IPS-20b (cell line): ENCODE data around the gene CDK6.
A peak's percentile ranks its signal among the peaks of the same experiment; 100 is the strongest.
"Not testable (repeated sequence)": the region's sequence is repeated elsewhere in the genome, so short reads cannot be mapped to it uniquely, and the experiment has no call there.

Source experiments
- H3K27ac ChIP-seq: one replicate; pipeline ENCODE4 v1.5.1; 2013; ENCODE audit warnings: low read length
- H3K27me3 ChIP-seq: 2 replicates; pipeline ENCODE4 v1.6.1; 2013; ENCODE audit warnings: mild to moderate bottlenecking, low read length, inconsistent platforms; ENCODE audit not compliant: insufficient read depth
- H3K36me3 ChIP-seq: 2 replicates; pipeline ENCODE4 v1.6.1; 2013; ENCODE audit warnings: low read depth, mild to moderate bottlenecking, inconsistent platforms, low read length, moderate library complexity; ENCODE audit not compliant: insufficient read depth
- H3K4me1 ChIP-seq: 2 replicates; pipeline ENCODE4 v1.6.1; 2013; ENCODE audit warnings: mild to moderate bottlenecking, control low read depth, inconsistent platforms, low read length, moderate library complexity; ENCODE audit not compliant: insufficient read depth
- H3K4me3 ChIP-seq: 2 replicates; pipeline ENCODE4 v1.5.1; 2013; ENCODE audit warnings: mild to moderate bottlenecking, low read length, inconsistent platforms
- H3K9ac ChIP-seq: 2 replicates; pipeline ENCODE4 v1.6.1; 2013; ENCODE audit warnings: low read depth, mild to moderate bottlenecking, inconsistent platforms, low read length, moderate library complexity
- H3K9me3 ChIP-seq: 2 replicates; pipeline ENCODE4 v1.6.1; 2013; ENCODE audit warnings: mild to moderate bottlenecking, low read depth, low read length, inconsistent platforms; ENCODE audit not compliant: insufficient read depth

CDK6 gene

DNA sequence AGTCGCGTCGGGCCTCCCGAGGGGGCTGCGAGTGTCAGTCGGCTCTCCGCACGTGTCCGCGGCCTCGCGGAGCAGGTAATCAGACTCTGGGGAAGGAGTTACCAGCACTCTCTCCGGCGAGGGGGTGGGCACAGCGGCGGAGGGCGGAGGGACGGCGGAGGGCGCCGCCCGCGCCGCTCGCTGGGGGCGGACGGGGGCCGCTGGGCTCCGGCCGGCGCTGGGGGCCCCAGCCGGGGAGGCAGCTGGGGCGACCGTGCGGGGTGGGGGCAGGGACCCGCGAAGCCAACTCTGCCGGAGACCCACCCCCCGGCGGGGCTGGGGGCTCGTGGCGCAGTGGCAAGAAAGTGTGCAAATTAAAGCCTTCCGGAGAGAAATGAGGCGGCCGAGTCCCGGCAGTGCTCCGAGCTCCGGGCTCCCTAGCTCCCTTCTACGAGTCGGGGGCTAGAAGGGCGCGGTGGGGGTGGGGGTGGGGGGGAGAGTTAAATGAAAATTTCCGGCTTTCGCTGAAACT is at the start of gene CDK6:
TSS of gene CDK6 (minus strand) at position 85 of the 511 bp plus-strand sequence. CDS start 3,250 bp downstream, outside the sequence.
- H3K9ac ChIP-seq = peak within 1 kb of the TSS; percentile 43; the same call in 1 of the 2 replicates
- peaks cover 9% of the 10 kb centered on the region; the same call in 1 of the 2 replicates for H3K4me1 ChIP-seq
- no peak within 1 kb of the TSS for H3K27ac ChIP-seq
- no peaks in the 10 kb centered on the region for H3K9me3 ChIP-seq
- H3K36me3 ChIP-seq = no peaks in the 10 kb centered on the region
- peak within 1 kb of the TSS; percentile 77 for H3K4me3 ChIP-seq
- H3K27me3 ChIP-seq = peaks cover 54% of the 10 kb centered on the region

DNA sequence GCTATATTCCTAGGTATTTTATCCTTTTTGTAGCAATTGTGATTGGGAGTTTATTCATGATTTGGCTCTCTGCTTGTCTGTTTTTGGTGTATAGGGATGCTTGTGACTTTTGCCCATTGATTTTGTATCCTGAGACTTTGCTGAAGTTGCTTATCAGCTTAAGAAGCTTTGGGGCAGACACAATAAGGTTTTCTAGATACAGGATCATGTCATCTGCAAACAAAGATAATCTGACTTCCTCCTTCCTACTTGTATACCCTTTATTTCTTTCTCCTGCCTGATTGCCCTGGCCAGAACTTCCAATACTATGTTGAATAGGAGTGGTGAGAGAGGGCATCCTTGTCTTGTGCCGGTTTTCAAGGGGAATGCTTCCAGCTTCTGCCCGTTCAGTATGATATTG is 49.7 kb upstream of the CDK6 start:
- H3K9ac ChIP-seq, H3K27ac ChIP-seq, H3K27me3 ChIP-seq, H3K36me3 ChIP-seq, H3K4me3 ChIP-seq, H3K4me1 ChIP-seq, H3K9me3 ChIP-seq: not testable (repeated sequence)

DNA sequence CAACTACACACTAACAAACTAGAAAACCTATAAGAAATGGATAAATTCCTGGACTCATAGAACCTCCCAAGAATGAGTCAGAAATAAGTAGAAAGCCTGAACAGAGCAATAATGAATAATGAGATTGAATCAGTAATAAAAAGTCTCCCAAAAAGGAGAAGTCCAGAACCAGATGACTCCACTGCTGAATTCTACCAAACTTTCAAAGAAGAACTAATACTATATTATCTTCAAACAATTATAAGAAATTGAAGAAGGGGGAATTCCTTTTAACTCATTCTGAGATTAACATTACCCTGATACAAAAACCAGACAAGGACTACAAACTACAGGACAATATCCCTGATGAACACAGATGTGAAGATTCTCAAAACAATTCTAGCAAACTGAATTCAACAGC is 47.8 kb upstream of the CDK6 start:
- Histone ChIP-seq H3K27ac (no peak overlapping the region), H3K27me3 (no peaks in the 10 kb centered on the region), H3K9ac (no peak overlapping the region), H3K9me3 (no peaks in the 10 kb centered on the region), H3K4me1 (no peaks in the 10 kb centered on the region), H3K4me3 (no peak overlapping the region), H3K36me3 (no peaks in the 10 kb centered on the region)

DNA sequence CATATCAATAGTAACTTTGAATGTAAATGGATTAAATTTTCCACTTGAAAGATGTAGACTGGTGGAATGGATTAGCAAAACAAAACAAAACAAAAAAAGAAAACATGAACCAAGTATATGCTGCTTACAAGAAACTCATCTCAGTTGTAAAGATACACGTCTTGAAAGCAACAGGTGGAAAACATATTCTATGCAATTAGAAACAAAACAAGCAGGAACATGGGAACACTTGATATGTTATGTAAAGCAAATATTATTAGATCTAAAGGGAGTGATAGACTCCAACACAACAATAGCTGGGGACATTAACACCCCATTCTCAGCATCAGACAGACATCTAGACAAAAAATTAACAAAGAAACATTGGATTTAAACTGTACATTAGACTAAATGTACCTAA is 46.4 kb upstream of the CDK6 start:
- Histone ChIP-seq H3K4me3 (no peak overlapping the region), H3K9ac (no peak overlapping the region), H3K9me3 (no peaks in the 10 kb centered on the region), H3K4me1 (no peaks in the 10 kb centered on the region), H3K27me3 (no peaks in the 10 kb centered on the region), H3K36me3 (no peaks in the 10 kb centered on the region), H3K27ac (no peak overlapping the region)

DNA sequence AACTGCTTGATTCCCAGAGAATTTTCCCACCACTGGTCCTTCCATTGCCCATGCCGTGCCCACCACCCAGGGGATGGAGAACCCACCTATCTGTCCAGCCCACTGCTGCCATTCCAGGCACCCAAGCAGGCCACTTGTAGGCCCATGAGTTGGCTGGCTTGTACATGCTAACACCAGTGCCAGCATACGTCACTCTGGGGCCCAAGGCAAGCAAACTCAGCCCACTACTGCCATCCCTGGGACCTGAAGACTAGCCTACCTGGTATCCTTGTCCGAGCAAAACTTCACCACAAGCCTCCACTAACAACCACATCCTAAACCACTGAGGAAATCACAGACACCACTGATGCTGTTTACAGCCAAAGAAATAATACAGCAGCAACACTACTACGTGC is 44.7 kb upstream of the CDK6 start:
- H3K36me3 ChIP-seq = no peaks in the 10 kb centered on the region
- no peaks in the 10 kb centered on the region for H3K27me3 ChIP-seq
- H3K27ac ChIP-seq = no peak overlapping the region
- H3K9ac ChIP-seq = no peak overlapping the region
- no peaks in the 10 kb centered on the region for H3K9me3 ChIP-seq
- H3K4me1 ChIP-seq = no peaks in the 10 kb centered on the region
- H3K4me3 ChIP-seq = no peak overlapping the region

DNA sequence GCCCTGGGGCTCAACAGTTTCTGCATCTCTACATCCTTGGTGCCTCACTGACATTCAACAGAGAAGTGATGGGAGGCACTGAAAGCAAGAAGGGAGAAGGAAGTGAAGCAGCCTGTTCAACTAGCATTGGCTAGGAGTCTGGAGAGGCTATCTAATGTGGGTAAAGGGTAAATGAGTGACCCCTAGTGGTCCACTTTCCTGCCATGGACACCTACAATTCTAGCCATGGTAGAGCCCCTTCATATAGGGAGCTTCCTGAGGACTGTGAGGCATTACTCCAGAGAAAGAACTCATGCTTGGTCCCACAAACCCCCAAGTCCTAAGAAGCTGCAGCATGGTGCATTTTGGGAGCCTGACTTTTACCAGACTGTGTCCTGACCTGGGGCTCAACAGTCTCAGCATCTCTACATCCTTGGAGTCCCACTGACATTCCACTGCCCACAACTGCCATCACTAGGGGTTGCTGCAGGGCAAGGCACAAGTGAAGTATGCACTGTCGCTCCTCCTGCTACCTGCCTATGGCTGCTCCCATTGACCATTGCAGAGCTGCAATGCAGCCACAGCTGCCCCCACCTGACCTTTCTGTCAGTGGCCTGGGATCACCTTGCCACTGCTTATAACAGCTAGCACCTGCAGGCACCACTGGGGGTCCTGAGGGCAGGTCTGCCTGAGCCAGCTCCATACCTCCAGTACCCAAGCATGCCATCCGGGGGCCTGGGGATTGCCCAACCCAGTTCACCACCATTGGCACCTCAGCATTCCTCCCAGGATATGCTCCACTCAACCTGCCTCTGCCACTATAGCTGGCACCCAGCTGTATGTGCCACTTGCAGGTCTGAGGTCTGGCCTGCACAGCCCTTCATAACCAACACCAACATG is 44.1 kb upstream of the CDK6 start:
- Histone ChIP-seq H3K27ac (no peak overlapping the region), H3K9ac (no peak overlapping the region), H3K27me3 (no peaks in the 10 kb centered on the region), H3K4me3 (no peak overlapping the region), H3K9me3 (no peaks in the 10 kb centered on the region), H3K36me3 (no peaks in the 10 kb centered on the region), H3K4me1 (no peaks in the 10 kb centered on the region)

DNA sequence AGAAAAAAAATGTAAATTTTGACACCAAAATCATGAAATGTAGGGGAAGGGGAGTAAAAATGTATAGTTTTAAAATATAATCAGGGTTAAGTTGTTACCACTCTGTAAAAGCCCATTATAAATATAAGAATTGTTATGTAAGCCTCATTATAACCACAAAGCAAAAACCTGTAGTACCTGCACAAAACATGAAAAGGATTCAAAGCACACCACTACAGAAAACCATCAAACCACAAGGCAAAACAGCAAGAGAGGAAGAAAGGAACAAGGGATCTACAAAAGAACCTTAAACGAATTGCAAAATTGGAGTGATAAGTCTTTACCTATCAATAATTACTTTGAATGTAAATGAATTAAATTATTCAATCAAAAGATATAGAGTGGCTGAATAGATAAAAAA is 41.0 kb upstream of the CDK6 start:
- Histone ChIP-seq H3K9me3 (no peaks in the 10 kb centered on the region), H3K4me1 (no peaks in the 10 kb centered on the region; the same call in 1 of the 2 replicates), H3K36me3 (no peaks in the 10 kb centered on the region)

DNA sequence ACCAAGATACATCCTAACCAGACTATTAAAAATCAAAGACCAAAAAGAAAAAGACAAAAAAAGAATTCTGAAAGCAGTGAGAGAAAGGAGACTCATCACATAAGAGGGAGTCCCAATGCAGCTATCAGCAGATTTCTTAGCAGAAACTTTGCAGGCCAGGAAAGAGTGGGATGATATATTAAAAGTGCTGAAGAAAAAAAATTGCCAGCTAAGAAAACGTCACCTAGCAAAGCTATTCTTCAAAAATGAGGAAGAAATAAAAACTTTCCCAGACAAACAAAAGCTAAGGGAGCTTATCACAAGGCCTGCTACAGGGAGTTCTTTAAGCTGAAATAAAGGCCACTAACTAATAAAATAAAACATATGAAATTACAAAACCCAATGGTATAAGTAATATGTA is 40.5 kb upstream of the CDK6 start:
- Histone ChIP-seq H3K4me3 (no peak overlapping the region), H3K9ac (no peak overlapping the region), H3K4me1 (no peaks in the 10 kb centered on the region; the same call in 1 of the 2 replicates), H3K36me3 (no peaks in the 10 kb centered on the region), H3K9me3 (no peaks in the 10 kb centered on the region), H3K27ac (no peak overlapping the region), H3K27me3 (no peaks in the 10 kb centered on the region)

More for the DNA sequence above, 41.0 kb upstream of the CDK6 start:
- H3K27me3 ChIP-seq = no peaks in the 10 kb centered on the region
- H3K9ac ChIP-seq = no peak overlapping the region
- no peak overlapping the region for H3K27ac ChIP-seq
- H3K4me3 ChIP-seq = no peak overlapping the region

DNA sequence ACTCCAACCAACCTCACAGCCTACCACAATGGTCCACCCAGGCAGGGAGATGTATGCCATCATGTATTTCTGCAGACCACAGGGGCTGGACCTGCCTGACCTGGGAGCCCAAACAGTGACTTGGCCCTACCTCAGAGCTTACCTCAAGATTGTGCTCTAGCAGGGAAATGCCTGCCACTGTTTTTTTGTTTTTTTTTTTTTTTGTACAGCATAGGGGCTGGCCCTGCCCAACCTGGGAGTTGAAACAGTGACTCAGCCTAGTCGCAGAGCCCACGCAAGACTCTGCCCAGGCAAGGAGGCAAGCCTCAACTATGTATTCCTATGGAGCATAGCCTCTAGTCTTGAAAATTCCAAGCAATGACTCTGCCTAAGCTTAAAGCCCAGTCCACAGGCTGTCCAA is 39.3 kb upstream of the CDK6 start:
- no peak overlapping the region for H3K27ac ChIP-seq
- no peaks in the 10 kb centered on the region for H3K9me3 ChIP-seq
- H3K36me3 ChIP-seq = no peaks in the 10 kb centered on the region
- H3K4me1 ChIP-seq = no peaks in the 10 kb centered on the region; the same call in 1 of the 2 replicates
- no peak overlapping the region for H3K4me3 ChIP-seq
- H3K27me3 ChIP-seq = no peaks in the 10 kb centered on the region
- H3K9ac ChIP-seq = no peak overlapping the region

DNA sequence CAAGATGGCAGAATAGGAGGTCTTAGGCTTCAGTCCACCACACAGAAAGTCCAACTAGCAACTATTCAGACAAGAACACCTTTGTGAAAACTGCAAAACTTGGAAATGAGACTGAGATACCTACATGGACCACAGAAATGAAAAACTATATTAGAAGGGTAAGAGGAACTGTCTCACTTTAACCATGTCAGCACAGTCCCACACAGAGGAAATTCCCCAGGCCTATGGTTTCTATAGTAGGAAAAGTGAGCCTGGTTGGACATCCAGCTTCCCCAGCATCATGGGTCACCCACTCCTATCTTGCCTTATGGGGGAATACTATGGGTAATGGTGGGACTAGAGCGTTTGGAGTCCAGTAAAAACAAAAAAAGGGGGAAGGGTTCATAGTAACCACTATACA is 38.8 kb upstream of the CDK6 start:
- H3K9me3 ChIP-seq = no peaks in the 10 kb centered on the region
- no peak overlapping the region for H3K9ac ChIP-seq
- no peaks in the 10 kb centered on the region for H3K36me3 ChIP-seq
- no peaks in the 10 kb centered on the region; the same call in 1 of the 2 replicates for H3K4me1 ChIP-seq
- H3K27ac ChIP-seq = no peak overlapping the region
- no peak overlapping the region for H3K4me3 ChIP-seq
- no peaks in the 10 kb centered on the region for H3K27me3 ChIP-seq

DNA sequence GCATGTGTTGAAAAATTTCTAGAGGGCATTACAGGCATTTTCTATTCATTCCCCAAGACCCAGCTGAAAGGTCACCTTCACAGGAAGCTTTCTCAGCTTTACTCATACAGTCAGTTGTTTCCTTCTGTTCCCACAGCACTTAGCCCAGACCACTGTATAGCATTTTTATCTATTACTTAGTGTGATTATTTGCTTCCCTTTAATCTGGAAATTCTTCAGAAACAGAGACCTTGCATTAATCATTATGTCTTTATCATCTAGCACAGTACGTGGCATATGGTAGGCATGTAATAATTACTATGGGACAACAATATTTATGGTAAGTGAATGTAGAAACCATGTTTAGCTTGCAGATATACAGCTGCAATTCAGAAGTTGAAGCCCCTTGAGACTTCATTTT is 38.2 kb upstream of the CDK6 start:
- Histone ChIP-seq H3K36me3 (no peaks in the 10 kb centered on the region), H3K9me3 (no peaks in the 10 kb centered on the region), H3K27ac (no peak overlapping the region), H3K4me1 (no peaks in the 10 kb centered on the region; the same call in 1 of the 2 replicates), H3K27me3 (no peaks in the 10 kb centered on the region), H3K9ac (no peak overlapping the region), H3K4me3 (no peak overlapping the region)

DNA sequence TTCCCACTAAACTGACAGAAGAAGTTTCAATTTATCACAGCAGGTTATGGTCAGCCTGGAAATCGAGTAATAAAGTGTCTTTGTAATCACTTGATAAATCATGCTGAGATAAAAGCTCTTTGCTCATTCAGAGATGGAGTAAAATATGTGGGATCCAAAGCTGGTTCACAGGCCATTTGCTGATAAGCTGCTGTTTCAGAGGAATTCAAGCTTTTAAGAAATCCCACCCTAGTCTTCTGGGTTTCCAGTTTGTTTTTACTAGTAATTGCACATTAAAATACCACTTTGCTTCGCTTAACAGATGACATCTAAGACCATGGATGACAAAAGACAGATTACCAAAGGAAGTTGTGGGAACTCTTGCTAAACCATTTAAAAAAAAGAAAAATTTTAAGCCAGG is 37.4 kb upstream of the CDK6 start:
- Histone ChIP-seq H3K27me3 (no peaks in the 10 kb centered on the region), H3K4me3 (no peak overlapping the region), H3K4me1 (no peaks in the 10 kb centered on the region; the same call in 1 of the 2 replicates), H3K9ac (no peak overlapping the region), H3K36me3 (no peaks in the 10 kb centered on the region), H3K9me3 (no peaks in the 10 kb centered on the region), H3K27ac (no peak overlapping the region)
